Gastroesophageal sphincter (tissue), 3 donors: ENCODE measurements around the gene ZFAND6.

Experiments used
- POLR2A ChIP-seq, 2 donors: fragments of 450-650 bp; IDR thresholded peaks; one replicate each; pipeline ENCODE4 v1.6.1; 2017; ENCODE audit warnings: antibody characterized with exemption in 2 of 2, mild to moderate bottlenecking in 2 of 2, moderate library complexity in 1 of 2
- TF ChIP-seq, protein P1 (sequence below), 4 experiments: fragments of 200-600 bp in 2 of 4; fragments of 450-650 bp in 2 of 4; sonication (generic) in 1 of 4; IDR thresholded peaks; one replicate each; pipeline ENCODE4 v1.5.1; 2017 to 2019; ENCODE audit warnings: antibody characterized with exemption in 4 of 4, mild to moderate bottlenecking in 2 of 4, moderate library complexity in 2 of 4

GRCh38 chr15:80012060-80012726 lies 47.3 kb upstream of the ZFAND6 start:
- TF ChIP-seq, protein P1, sequence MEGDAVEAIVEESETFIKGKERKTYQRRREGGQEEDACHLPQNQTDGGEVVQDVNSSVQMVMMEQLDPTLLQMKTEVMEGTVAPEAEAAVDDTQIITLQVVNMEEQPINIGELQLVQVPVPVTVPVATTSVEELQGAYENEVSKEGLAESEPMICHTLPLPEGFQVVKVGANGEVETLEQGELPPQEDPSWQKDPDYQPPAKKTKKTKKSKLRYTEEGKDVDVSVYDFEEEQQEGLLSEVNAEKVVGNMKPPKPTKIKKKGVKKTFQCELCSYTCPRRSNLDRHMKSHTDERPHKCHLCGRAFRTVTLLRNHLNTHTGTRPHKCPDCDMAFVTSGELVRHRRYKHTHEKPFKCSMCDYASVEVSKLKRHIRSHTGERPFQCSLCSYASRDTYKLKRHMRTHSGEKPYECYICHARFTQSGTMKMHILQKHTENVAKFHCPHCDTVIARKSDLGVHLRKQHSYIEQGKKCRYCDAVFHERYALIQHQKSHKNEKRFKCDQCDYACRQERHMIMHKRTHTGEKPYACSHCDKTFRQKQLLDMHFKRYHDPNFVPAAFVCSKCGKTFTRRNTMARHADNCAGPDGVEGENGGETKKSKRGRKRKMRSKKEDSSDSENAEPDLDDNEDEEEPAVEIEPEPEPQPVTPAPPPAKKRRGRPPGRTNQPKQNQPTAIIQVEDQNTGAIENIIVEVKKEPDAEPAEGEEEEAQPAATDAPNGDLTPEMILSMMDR (IDR thresholded peaks at IDR 0.05), result no peak
- TF ChIP-seq POLR2A (IDR thresholded peaks at IDR 0.05), result no peak
